Activated naive CD8-positive, alpha-beta T cell treated with anti-CD3 and anti-CD28 coated beads, Interleukin-2, amount 10 ng/mL, durations not matched to agents 7 days and 5 days (primary cell): ENCODE results near the gene C18orf63. TPM values are rescaled to one million over a fixed set of nuclear protein-coding genes. Genes with fewer than 3 reads are reported as not detected.
A peak's percentile ranks its signal among the peaks of the same experiment; 100 is the strongest.

Experiments
- ATAC-seq: fragments of 150-1000 bp; cut with Tn5 transposase; one replicate; pipeline ENCODE4 v1.10.0; 2021; ENCODE audit warnings: low read depth, moderate library complexity
- POLR2A ChIA-PET: fragments of 350-600 bp; sonication (Branson Sonifier 250); formaldehyde crosslinking; loops from one replicate; lab custom pipeline; 2021; ENCODE audit warnings: antibody characterized with exemption; lab: Charles Lee
- DNase-seq: peaks from one replicate; pipeline ENCODE4 v3.0.0; 2021
- H3K27ac Mint-ChIP-seq: one replicate; pipeline ENCODE4 v1.8.0; 2022; ENCODE audit warnings: mild to moderate bottlenecking, mixed read lengths
- H3K27me3 Mint-ChIP-seq: one replicate; pipeline ENCODE4 v1.8.0; 2022; ENCODE audit warnings: mild to moderate bottlenecking, moderate library complexity, mixed read lengths
- H3K36me3 Mint-ChIP-seq: one replicate; pipeline ENCODE4 v1.8.0; 2021; ENCODE audit warnings: mild to moderate bottlenecking, mixed read lengths
- H3K4me1 Mint-ChIP-seq: one replicate; pipeline ENCODE4 v1.8.0; 2021; ENCODE audit warnings: mixed read lengths
- H3K4me3 Mint-ChIP-seq: one replicate; pipeline ENCODE4 v1.8.0; 2022; ENCODE audit warnings: mild to moderate bottlenecking, moderate library complexity, mixed read lengths
- H3K9me3 Mint-ChIP-seq: one replicate; pipeline ENCODE4 v1.8.0; 2021; ENCODE audit warnings: mixed read lengths
- total RNA-seq, 2 experiments: library from RNA; stranded (reverse); gene quantifications; one replicate each; pipeline ENCODE4 v1.2.3, GENCODE V29; 2021

The C18orf63 gene
- total RNA-seq, 2 experiments from 2014 or later = not detected

- peaks cover 21% of the 10 kb centered on the region for H3K4me1 Mint-ChIP-seq
- H3K9me3 Mint-ChIP-seq = no peaks in the 10 kb centered on the region
- ATAC-seq (no peak), DNase-seq (no peak)
- no peaks in the 10 kb centered on the region for H3K36me3 Mint-ChIP-seq
- no peak overlapping the region for H3K27ac Mint-ChIP-seq
- H3K4me3 Mint-ChIP-seq = no peak overlapping the region
- POLR2A ChIA-PET = interaction anchor here (0.9 kb wide), 1 partner anchor 43 kb away, joined by 3 read pairs; no protein-coding TSS in a partner anchor
- peaks cover 11% of the 10 kb centered on the region for H3K27me3 Mint-ChIP-seq
Measured at GRCh38 chr18:74396171-74397169, 80.8 kb downstream of the C18orf63 start.

GRCh38 chr18:74397572-74397971, 81.9 kb downstream of the C18orf63 start:
- Mint-ChIP-seq H3K9me3 (no peaks in the 10 kb centered on the region), H3K4me3 (no peak overlapping the region), H3K27ac (no peak overlapping the region), H3K4me1 (peaks cover 22% of the 10 kb centered on the region), H3K27me3 (peaks cover 11% of the 10 kb centered on the region), H3K36me3 (no peaks in the 10 kb centered on the region)
- ATAC-seq (no peak), DNase-seq (no peak)
- POLR2A ChIA-PET = interaction anchor here (0.9 kb wide), 1 partner anchor 42 kb away, joined by 3 read pairs; no protein-coding TSS in a partner anchor

- no peaks in the 10 kb centered on the region for H3K36me3 Mint-ChIP-seq
- peaks cover 9% of the 10 kb centered on the region for H3K27me3 Mint-ChIP-seq
- no peak overlapping the region for H3K27ac Mint-ChIP-seq
- POLR2A ChIA-PET = no interaction called here
- ATAC-seq = no peak
- peaks cover 22% of the 10 kb centered on the region for H3K4me1 Mint-ChIP-seq
- no peaks in the 10 kb centered on the region for H3K9me3 Mint-ChIP-seq
- no peak overlapping the region for H3K4me3 Mint-ChIP-seq
- DNase-seq = no peak
Measured at GRCh38 chr18:74399091-74399887, 83.7 kb downstream of the C18orf63 start.

GRCh38 chr18:74400813-74401212, 85.2 kb downstream of the C18orf63 start:
- peaks cover 2% of the 10 kb centered on the region for H3K9me3 Mint-ChIP-seq
- no peaks in the 10 kb centered on the region for H3K27me3 Mint-ChIP-seq
- POLR2A ChIA-PET = no interaction called here
- H3K4me1 Mint-ChIP-seq = peaks cover 22% of the 10 kb centered on the region
- no peak for ATAC-seq
- DNase-seq = no peak
- H3K36me3 Mint-ChIP-seq = no peaks in the 10 kb centered on the region
- H3K4me3 Mint-ChIP-seq = no peak overlapping the region
- no peak overlapping the region for H3K27ac Mint-ChIP-seq

GRCh38 chr18:74402806-74403433, 87.3 kb downstream of the C18orf63 start:
- Mint-ChIP-seq H3K9me3 (peaks cover 2% of the 10 kb centered on the region), H3K36me3 (no peaks in the 10 kb centered on the region), H3K27me3 (no peaks in the 10 kb centered on the region), H3K27ac (no peak overlapping the region), H3K4me3 (no peak overlapping the region), H3K4me1 (peaks cover 30% of the 10 kb centered on the region)
- POLR2A ChIA-PET = no interaction called here
- DNase-seq (no peak), ATAC-seq (no peak)

- ATAC-seq (peak; percentile 57), DNase-seq (no peak)
- peak overlapping the region; percentile 92 for H3K27ac Mint-ChIP-seq
- peaks cover 4% of the 10 kb centered on the region for H3K36me3 Mint-ChIP-seq
- peaks cover 21% of the 10 kb centered on the region for H3K4me1 Mint-ChIP-seq
- peaks cover 2% of the 10 kb centered on the region for H3K9me3 Mint-ChIP-seq
- peak overlapping the region; percentile 69 for H3K4me3 Mint-ChIP-seq
- POLR2A ChIA-PET = interaction anchor here (0.7 to 1.3 kb wide), 2 partner anchors 34 to 53 kb away, joined by 3 read pairs; no protein-coding TSS in a partner anchor
- no peaks in the 10 kb centered on the region for H3K27me3 Mint-ChIP-seq
Measured at GRCh38 chr18:74407888-74408287, 92.2 kb downstream of the C18orf63 start.

Other genes starting within 250 kb of the C18orf63 start
- gene FBXO15, start 168.0 kb upstream of the C18orf63 start, total RNA-seq = 1 to 10 TPM; 2.0 to 2.1 TPM
- 10 to 100 TPM; 27.3 to 30.8 TPM for gene TIMM21, start 167.3 kb upstream of the C18orf63 start, total RNA-seq
- gene CYB5A, start 23.9 kb upstream of the C18orf63 start, total RNA-seq = 10 to 100 TPM; 30.9 to 31.0 TPM
- not detected for gene DIPK1C, start 141.5 kb downstream of the C18orf63 start, total RNA-seq
- 100 to 1,000 TPM; 147 to 148 TPM for gene CNDP2, start 180.5 kb downstream of the C18orf63 start, total RNA-seq
- not detected for gene CNDP1, start 218.7 kb downstream of the C18orf63 start, total RNA-seq